Hippocampal formation (tissue), 2 donors: ENCODE results near the gene ZNF174.

Source experiments
- DNase-seq, 2 donors: peaks; one replicate each; lab custom pipeline; 2025; lab: John Stamatoyannopoulos, UW

Gene ZNF174

DNA sequence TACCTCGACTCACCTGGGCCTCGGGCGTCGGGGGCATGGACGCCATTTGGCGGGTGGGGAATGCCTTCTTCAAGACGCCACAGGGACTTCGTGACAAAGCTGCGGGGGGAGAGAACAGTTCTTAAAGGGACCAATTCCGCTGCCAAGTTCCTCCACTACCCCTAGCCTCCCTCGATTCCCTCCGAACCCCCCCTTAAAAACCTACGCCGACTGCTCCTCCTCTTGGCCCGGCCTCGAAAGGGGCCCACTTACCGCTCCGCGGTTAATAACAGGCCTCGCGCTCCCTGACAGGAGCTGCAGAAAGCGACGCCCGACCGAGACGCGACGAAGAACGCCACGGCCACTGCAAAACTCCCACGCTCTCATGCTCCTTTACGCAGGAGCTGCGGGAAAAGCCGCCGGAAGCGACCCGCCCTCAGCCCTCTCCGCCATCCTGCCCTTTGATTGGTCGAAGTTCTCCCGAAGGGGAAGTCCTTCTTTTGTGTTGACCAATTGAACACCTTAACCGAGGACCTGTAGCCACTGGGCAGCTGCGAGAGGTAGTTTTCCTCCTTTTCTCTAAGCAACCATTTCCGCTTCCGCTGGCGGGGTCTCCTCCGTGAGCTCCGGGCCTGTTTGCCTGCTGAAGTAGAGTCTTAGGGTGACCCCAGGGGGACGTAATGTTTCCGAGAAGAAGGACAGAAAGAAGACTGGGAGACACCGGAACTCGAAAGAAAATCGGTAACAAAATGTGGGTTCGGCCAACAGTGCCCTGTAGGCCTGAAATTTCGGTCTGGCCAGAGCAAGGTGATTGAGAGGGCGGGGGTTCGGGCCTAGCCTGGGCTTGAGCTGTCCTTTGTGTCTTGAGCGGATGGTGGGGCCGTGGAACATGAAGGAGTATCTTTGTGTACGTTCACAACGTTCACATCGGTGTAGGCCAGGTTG lies 42.4 kb downstream of the ZNF174 start, which contains the start of the genes NAA60 and ZNF597:
Gene NAA60 (plus strand): TSS at position 573 of the 924 bp plus-strand sequence. CDS start 32,548 bp downstream, outside the sequence.
Gene ZNF597 (minus strand): TSS at position 397 of the 924 bp plus-strand sequence. CDS start 351 bp downstream, at position 46.
- peak; percentile 73 to 75 for DNase-seq

GRCh38 chr16:3444032-3444388 lies 43.0 kb downstream of the ZNF174 start:
- no peak for DNase-seq

DNA sequence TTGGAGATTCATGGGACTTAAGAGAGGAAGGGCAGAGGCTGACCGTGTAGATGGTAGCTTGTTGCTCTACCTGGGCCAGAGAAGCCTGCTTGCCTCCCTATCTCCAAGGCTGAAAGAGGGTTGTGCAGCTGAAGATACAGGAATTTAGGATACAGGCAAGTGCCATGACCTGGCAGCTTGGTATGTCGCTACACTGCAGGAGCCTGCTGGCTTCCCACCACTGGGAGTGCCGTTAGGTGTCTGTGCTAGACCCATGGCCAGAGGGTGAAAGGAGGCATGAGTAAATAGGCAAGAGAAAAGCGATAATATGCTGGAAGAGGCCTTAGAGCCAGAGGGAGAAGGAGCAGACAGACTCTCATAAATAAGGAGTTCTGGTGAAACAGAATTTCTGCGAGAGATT lies 53.1 kb downstream of the ZNF174 start:
- no peak for DNase-seq

DNA sequence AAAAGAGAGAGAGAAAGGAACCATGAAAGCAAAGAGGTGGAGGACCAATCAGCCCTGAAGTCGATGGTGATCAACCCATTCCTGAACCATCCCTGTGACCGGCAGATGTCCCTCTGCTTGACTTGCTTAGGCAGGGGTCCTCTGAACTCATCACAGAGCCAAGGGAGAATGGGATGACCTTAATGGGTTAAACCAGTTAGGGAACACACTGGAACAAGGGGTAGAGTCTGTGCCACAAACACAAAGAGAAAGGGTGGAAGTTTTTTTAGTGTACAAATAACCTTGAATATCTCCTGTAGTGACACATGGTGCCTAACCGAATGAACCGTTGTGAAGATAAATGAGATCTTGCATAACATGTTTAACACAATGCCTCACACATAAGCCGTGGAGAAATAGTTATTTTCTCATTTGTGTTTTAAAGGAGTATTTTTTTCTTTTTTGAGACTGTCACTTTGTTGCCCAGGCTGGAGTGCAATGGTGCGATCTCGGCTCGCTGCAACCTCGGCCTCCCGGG lies 53.7 kb downstream of the ZNF174 start:
- DNase-seq: no peak

DNA sequence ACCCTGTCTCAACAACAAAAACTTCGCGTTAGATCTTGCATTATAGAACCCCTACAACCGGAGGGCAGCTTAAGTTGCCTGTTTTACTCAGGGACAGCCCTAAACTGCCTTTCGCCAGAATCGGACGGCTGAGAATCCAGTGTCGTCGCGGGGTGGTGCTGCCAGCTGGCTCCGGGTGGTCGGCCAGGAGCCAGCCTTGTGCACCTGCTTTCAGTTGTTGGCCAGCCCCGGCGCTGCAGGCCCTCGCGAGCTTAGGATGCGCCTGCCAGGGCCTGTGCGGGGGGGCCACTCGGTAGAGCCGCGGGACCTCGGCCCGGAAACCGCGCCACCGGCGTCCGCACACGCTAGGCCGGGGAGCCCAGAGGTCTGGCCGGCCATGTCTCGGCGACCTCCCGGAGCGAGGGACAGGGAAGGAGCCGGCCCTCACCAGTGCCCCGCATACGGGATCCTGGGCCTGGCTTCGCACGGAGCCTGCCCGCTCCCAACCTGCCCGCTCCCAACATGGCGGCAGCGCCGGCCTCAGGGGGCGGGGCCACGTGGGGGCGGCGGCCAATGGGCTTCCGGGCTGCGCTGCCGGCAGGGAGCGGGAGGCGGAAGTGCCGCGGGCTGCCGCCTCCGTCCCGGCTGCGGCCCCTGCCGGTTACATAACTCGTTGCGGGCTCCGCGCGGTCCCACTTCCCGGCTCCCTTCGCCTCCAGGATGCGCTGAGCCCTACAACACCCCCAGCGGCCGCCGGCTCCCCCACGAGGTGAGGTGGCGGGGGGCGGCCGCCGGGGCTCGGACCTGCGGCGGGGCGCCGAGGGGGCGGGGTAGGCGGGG lies 56.6 kb downstream of the ZNF174 start:
- DNase-seq: peak; percentile 87 to 91

GRCh38 chr16:3458278-3458851 lies 57.4 kb downstream of the ZNF174 start:
- DNase-seq: no peak

- no peak for DNase-seq
Measured at GRCh38 chr16:3458852-3459361, 57.9 kb downstream of the ZNF174 start.
